Measurements from ENCODE around the gene OSBPL7. TPM values are rescaled to one million over a fixed set of nuclear protein-coding genes. Genes with fewer than 3 reads are reported as not detected.

The OSBPL7 gene
- 8.9 TPM for polyA plus RNA-seq (2012; ENCODE audit: insufficient read length, low read depth)

- TF ChIP-seq FOXP2 (optimal IDR thresholded peaks at IDR 0.05; ENCODE audit: borderline replicate concordance, extremely low read depth, extremely low read length, insufficient read depth) (no peak), REST (IDR thresholded peaks at IDR 0.05; ENCODE audit: insufficient read depth in 1 of 2, low read depth in 2 of 2, low read length in 2 of 2) (0 out of 4 replicates have a peak, but pooled peaks of 1 of the 2 experiments have one; percentile 39), SIN3A (IDR thresholded peaks at IDR 0.05; ENCODE audit: borderline replicate concordance, insufficient read depth, low read length) (0 out of 2 replicates have a peak, but pooled peaks have one; percentile 82), TAF1 (IDR thresholded peaks at IDR 0.05; ENCODE audit: borderline replicate concordance, insufficient read depth, low read length) (peak; percentile 89), POLR2AphosphoS5 (IDR thresholded peaks at IDR 0.05; ENCODE audit: low read depth, low read length) (peak; percentile 78)
Measured at GRCh38 chr17:47821424-47822391, at the start of gene OSBPL7. OSBPL7 (minus strand) TSS chr17:47821794; CDS start chr17:47820278, 1,516 bp downstream.

GRCh38 chr17:47871048-47871447 is 49.5 kb upstream of the OSBPL7 start:
- TF ChIP-seq FOXP2 (optimal IDR thresholded peaks at IDR 0.05; ENCODE audit: borderline replicate concordance, extremely low read depth, extremely low read length, insufficient read depth), result no peak
- no peak for TF ChIP-seq SIN3A (IDR thresholded peaks at IDR 0.05; ENCODE audit: borderline replicate concordance, insufficient read depth, low read length)
- no peak for TF ChIP-seq POLR2AphosphoS5 (IDR thresholded peaks at IDR 0.05; ENCODE audit: low read depth, low read length)
- TF ChIP-seq REST (IDR thresholded peaks at IDR 0.05; ENCODE audit: insufficient read depth in 1 of 2, low read depth in 2 of 2, low read length in 2 of 2), result no peak
- no peak for TF ChIP-seq TAF1 (IDR thresholded peaks at IDR 0.05; ENCODE audit: borderline replicate concordance, insufficient read depth, low read length)

GRCh38 chr17:47870056-47870455 is 48.5 kb upstream of the OSBPL7 start:
- TF ChIP-seq FOXP2 (optimal IDR thresholded peaks at IDR 0.05; ENCODE audit: borderline replicate concordance, extremely low read depth, extremely low read length, insufficient read depth), result no peak
- TF ChIP-seq REST (IDR thresholded peaks at IDR 0.05; ENCODE audit: insufficient read depth in 1 of 2, low read depth in 2 of 2, low read length in 2 of 2), result no peak
- TF ChIP-seq TAF1 (IDR thresholded peaks at IDR 0.05; ENCODE audit: borderline replicate concordance, insufficient read depth, low read length), result no peak
- TF ChIP-seq POLR2AphosphoS5 (IDR thresholded peaks at IDR 0.05; ENCODE audit: low read depth, low read length), result no peak
- TF ChIP-seq SIN3A (IDR thresholded peaks at IDR 0.05; ENCODE audit: borderline replicate concordance, insufficient read depth, low read length), result no peak

- TF ChIP-seq REST (IDR thresholded peaks at IDR 0.05; ENCODE audit: insufficient read depth in 1 of 2, low read depth in 2 of 2, low read length in 2 of 2) (no peak), SIN3A (IDR thresholded peaks at IDR 0.05; ENCODE audit: borderline replicate concordance, insufficient read depth, low read length) (no peak), POLR2AphosphoS5 (IDR thresholded peaks at IDR 0.05; ENCODE audit: low read depth, low read length) (no peak), FOXP2 (optimal IDR thresholded peaks at IDR 0.05; ENCODE audit: borderline replicate concordance, extremely low read depth, extremely low read length, insufficient read depth) (no peak), TAF1 (IDR thresholded peaks at IDR 0.05; ENCODE audit: borderline replicate concordance, insufficient read depth, low read length) (no peak)
Measured at GRCh38 chr17:47869114-47869513, 47.5 kb upstream of the OSBPL7 start.
